Stimulated activated naive CD8-positive, alpha-beta T cell treated with anti-CD3 and anti-CD28 coated beads, Interleukin-15, Interleukin-2, amounts not matched to agents 100 ng/mL and 50 ng/mL, for 24 hours (primary cell): ENCODE data around the gene PCGF1.

Source experiments
- H3K27ac Mint-ChIP-seq: one replicate; pipeline ENCODE4 v1.8.0; 2021; ENCODE audit warnings: mild to moderate bottlenecking, mixed read lengths
- H3K27me3 Mint-ChIP-seq: one replicate; pipeline ENCODE4 v1.8.0; 2021; ENCODE audit warnings: mixed read lengths
- H3K36me3 Mint-ChIP-seq: one replicate; pipeline ENCODE4 v1.8.0; 2021; ENCODE audit warnings: low read depth, mixed read lengths
- H3K4me1 Mint-ChIP-seq: one replicate; pipeline ENCODE4 v1.8.0; 2021; ENCODE audit warnings: low read depth, mixed read lengths
- H3K4me3 Mint-ChIP-seq: one replicate; pipeline ENCODE4 v1.8.0; 2021; ENCODE audit warnings: mild to moderate bottlenecking, mixed read lengths
- H3K9me3 Mint-ChIP-seq: one replicate; pipeline ENCODE4 v1.8.0; 2021; ENCODE audit warnings: mixed read lengths

The PCGF1 gene

GRCh38 chr2:74500578-74500946 lies 6.9 kb downstream of the PCGF1 start:
- H3K4me1 Mint-ChIP-seq: peaks cover 67% of the 10 kb centered on the region
- no peaks in the 10 kb centered on the region for H3K9me3 Mint-ChIP-seq
- H3K27ac Mint-ChIP-seq: no peak overlapping the region
- no peak overlapping the region for H3K4me3 Mint-ChIP-seq
- H3K36me3 Mint-ChIP-seq: peaks cover 12% of the 10 kb centered on the region
- H3K27me3 Mint-ChIP-seq: peaks cover 61% of the 10 kb centered on the region

- no peak overlapping the region for H3K4me3 Mint-ChIP-seq
- H3K4me1 Mint-ChIP-seq: peaks cover 62% of the 10 kb centered on the region
- H3K27me3 Mint-ChIP-seq: peaks cover 61% of the 10 kb centered on the region
- peaks cover 7% of the 10 kb centered on the region for H3K36me3 Mint-ChIP-seq
- no peaks in the 10 kb centered on the region for H3K9me3 Mint-ChIP-seq
- no peak overlapping the region for H3K27ac Mint-ChIP-seq
Measured at GRCh38 chr2:74499940-74500577, 7.4 kb downstream of the PCGF1 start.

- H3K4me3 Mint-ChIP-seq: peak within 1 kb of the TSS; percentile 80
- H3K27ac Mint-ChIP-seq: peak within 1 kb of the TSS; percentile 77
- H3K36me3 Mint-ChIP-seq: peaks cover 1% of the 10 kb centered on the region
- peaks cover 56% of the 10 kb centered on the region for H3K27me3 Mint-ChIP-seq
- no peaks in the 10 kb centered on the region for H3K9me3 Mint-ChIP-seq
- H3K4me1 Mint-ChIP-seq: peaks cover 55% of the 10 kb centered on the region
Measured at GRCh38 chr2:74499267-74499939, 8.1 kb downstream of the PCGF1 start, which contains the start of gene LBX2. Gene LBX2 (minus strand): TSS chr2:74499603. CDS start chr2:74499537, 66 bp downstream.

GRCh38 chr2:74498500-74499266 lies 8.8 kb downstream of the PCGF1 start:
- Mint-ChIP-seq H3K27ac (peak overlapping the region; percentile 77), H3K27me3 (peaks cover 50% of the 10 kb centered on the region), H3K4me1 (peaks cover 48% of the 10 kb centered on the region), H3K4me3 (peak overlapping the region; percentile 80), H3K36me3 (peaks cover 8% of the 10 kb centered on the region), H3K9me3 (no peaks in the 10 kb centered on the region)

GRCh38 chr2:74497777-74498499 lies 9.6 kb downstream of the PCGF1 start:
- Mint-ChIP-seq H3K36me3 (peaks cover 11% of the 10 kb centered on the region), H3K27me3 (peaks cover 46% of the 10 kb centered on the region), H3K9me3 (no peaks in the 10 kb centered on the region), H3K4me1 (peaks cover 42% of the 10 kb centered on the region), H3K27ac (peak overlapping the region; percentile 77), H3K4me3 (peak overlapping the region; percentile 80)

GRCh38 chr2:74496997-74497776 lies 10.3 kb downstream of the PCGF1 start:
- Mint-ChIP-seq H3K9me3 (no peaks in the 10 kb centered on the region), H3K36me3 (peaks cover 13% of the 10 kb centered on the region), H3K27me3 (peaks cover 41% of the 10 kb centered on the region), H3K4me3 (peak overlapping the region; percentile 80), H3K27ac (no peak overlapping the region), H3K4me1 (peaks cover 35% of the 10 kb centered on the region)

- peaks cover 17% of the 10 kb centered on the region for H3K36me3 Mint-ChIP-seq
- H3K4me1 Mint-ChIP-seq: peaks cover 27% of the 10 kb centered on the region
Measured at GRCh38 chr2:74495440-74495839, 12.1 kb downstream of the PCGF1 start.

GRCh38 chr2:74493546-74493945 lies 13.9 kb downstream of the PCGF1 start:
- no peak overlapping the region for H3K27ac Mint-ChIP-seq
- no peaks in the 10 kb centered on the region for H3K9me3 Mint-ChIP-seq
- H3K36me3 Mint-ChIP-seq: peaks cover 25% of the 10 kb centered on the region
- no peak overlapping the region for H3K4me3 Mint-ChIP-seq
- peaks cover 8% of the 10 kb centered on the region for H3K27me3 Mint-ChIP-seq
- peaks cover 12% of the 10 kb centered on the region for H3K4me1 Mint-ChIP-seq

More at GRCh38 chr2:74495440-74495839, 12.1 kb downstream of the PCGF1 start:
- no peak overlapping the region for H3K4me3 Mint-ChIP-seq
- no peaks in the 10 kb centered on the region for H3K9me3 Mint-ChIP-seq
- peaks cover 23% of the 10 kb centered on the region for H3K27me3 Mint-ChIP-seq
- no peak overlapping the region for H3K27ac Mint-ChIP-seq

GRCh38 chr2:74491648-74492544 lies 15.6 kb downstream of the PCGF1 start:
- H3K36me3 Mint-ChIP-seq: peaks cover 27% of the 10 kb centered on the region
- no peaks in the 10 kb centered on the region for H3K9me3 Mint-ChIP-seq
- no peaks in the 10 kb centered on the region for H3K27me3 Mint-ChIP-seq
- H3K4me3 Mint-ChIP-seq: no peak overlapping the region
- H3K27ac Mint-ChIP-seq: no peak overlapping the region
- no peaks in the 10 kb centered on the region for H3K4me1 Mint-ChIP-seq

GRCh38 chr2:74489906-74490305 lies 17.6 kb downstream of the PCGF1 start:
- no peak overlapping the region for H3K4me3 Mint-ChIP-seq
- no peaks in the 10 kb centered on the region for H3K4me1 Mint-ChIP-seq
- H3K27me3 Mint-ChIP-seq: no peaks in the 10 kb centered on the region
- no peak overlapping the region for H3K27ac Mint-ChIP-seq
- peaks cover 38% of the 10 kb centered on the region for H3K36me3 Mint-ChIP-seq
- no peaks in the 10 kb centered on the region for H3K9me3 Mint-ChIP-seq

GRCh38 chr2:74488643-74489481 lies 18.6 kb downstream of the PCGF1 start:
- Mint-ChIP-seq H3K4me3 (no peak overlapping the region), H3K27ac (no peak overlapping the region), H3K9me3 (no peaks in the 10 kb centered on the region), H3K27me3 (no peaks in the 10 kb centered on the region), H3K36me3 (peaks cover 32% of the 10 kb centered on the region), H3K4me1 (peaks cover 4% of the 10 kb centered on the region)

- peaks cover 19% of the 10 kb centered on the region for H3K4me1 Mint-ChIP-seq
- H3K36me3 Mint-ChIP-seq: peaks cover 26% of the 10 kb centered on the region
- no peak overlapping the region for H3K4me3 Mint-ChIP-seq
- H3K27me3 Mint-ChIP-seq: no peaks in the 10 kb centered on the region
- H3K27ac Mint-ChIP-seq: peak overlapping the region; percentile 19
- no peaks in the 10 kb centered on the region for H3K9me3 Mint-ChIP-seq
Measured at GRCh38 chr2:74486141-74486540, 21.4 kb downstream of the PCGF1 start.
